ENCODE results near the gene CCR3.

Gene CCR3

GRCh38 chr3:46252980-46253379, 10.7 kb downstream of the CCR3 start:
- TF ChIP-seq, protein P1, sequence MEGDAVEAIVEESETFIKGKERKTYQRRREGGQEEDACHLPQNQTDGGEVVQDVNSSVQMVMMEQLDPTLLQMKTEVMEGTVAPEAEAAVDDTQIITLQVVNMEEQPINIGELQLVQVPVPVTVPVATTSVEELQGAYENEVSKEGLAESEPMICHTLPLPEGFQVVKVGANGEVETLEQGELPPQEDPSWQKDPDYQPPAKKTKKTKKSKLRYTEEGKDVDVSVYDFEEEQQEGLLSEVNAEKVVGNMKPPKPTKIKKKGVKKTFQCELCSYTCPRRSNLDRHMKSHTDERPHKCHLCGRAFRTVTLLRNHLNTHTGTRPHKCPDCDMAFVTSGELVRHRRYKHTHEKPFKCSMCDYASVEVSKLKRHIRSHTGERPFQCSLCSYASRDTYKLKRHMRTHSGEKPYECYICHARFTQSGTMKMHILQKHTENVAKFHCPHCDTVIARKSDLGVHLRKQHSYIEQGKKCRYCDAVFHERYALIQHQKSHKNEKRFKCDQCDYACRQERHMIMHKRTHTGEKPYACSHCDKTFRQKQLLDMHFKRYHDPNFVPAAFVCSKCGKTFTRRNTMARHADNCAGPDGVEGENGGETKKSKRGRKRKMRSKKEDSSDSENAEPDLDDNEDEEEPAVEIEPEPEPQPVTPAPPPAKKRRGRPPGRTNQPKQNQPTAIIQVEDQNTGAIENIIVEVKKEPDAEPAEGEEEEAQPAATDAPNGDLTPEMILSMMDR (IDR thresholded peaks at IDR 0.05), result no peak

GRCh38 chr3:46258525-46258924, 16.3 kb downstream of the CCR3 start:
- Histone ChIP-seq H3K27ac (no peak overlapping the region), H3K4me3 (no peak overlapping the region)
- DNase-seq (ENCODE audit: low spot score), result no peak
- TF ChIP-seq, protein P1 (IDR thresholded peaks at IDR 0.05), result no peak

More at GRCh38 chr3:46252980-46253379, 10.7 kb downstream of the CCR3 start:
- no peak overlapping the region for H3K4me3 ChIP-seq
- no peak overlapping the region for H3K27ac ChIP-seq
- DNase-seq (ENCODE audit: low spot score), result no peak

DNA sequence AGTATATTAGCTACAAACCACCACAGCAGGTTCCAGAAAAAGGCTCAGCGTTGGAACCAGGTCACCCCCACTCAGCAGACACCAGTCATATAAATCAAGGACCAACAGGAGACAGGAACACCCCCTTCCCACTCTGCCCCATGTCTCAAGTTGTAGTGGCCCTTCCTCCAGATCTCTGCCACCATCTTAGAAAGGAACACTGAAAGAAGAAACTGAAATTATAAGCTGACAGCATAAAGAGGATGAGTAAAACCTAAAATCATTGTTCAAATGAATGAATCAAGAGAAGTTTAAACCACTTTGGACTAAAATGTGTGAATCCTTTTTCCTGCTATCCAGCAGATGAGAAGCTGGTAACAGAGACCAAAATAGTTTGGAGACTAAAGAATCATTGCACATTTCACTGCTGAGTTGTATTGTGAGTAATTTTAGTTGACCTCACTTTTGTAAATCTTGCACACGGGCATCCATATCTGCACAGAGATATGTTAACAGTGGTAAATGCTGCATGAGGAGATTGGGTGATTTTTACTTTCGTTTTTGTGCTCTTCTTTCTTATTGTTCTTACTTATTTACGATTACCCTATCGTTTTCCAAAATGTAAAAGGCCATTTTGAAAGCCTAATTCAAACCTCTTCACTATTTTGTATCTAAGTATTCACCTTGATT, 19.8 kb downstream of the CCR3 start:
- TF ChIP-seq, protein P1 (IDR thresholded peaks at IDR 0.05), result no peak
- DNase-seq (ENCODE audit: low spot score), result no peak
- Histone ChIP-seq H3K4me3 (no peak overlapping the region), H3K27ac (no peak overlapping the region)

DNA sequence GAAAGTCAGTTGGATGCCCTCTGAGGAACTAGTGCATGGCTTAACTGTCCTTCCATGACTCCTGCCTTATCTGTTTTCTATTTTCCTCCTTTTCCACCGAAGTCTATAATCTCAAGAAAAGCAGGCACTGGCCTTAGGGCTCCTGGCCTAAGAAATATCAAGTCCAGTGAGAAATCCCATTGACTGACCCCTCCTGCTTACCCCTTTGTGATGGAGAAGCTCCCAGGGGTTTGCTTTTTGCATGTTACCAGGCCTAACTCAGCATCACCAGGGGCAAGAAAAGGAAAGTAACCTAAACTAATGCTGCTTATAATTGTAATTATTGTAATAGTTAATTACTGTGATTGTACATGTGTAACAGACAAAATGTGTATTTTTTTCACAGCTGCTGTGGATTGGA, 21.7 kb downstream of the CCR3 start:
- no peak for DNase-seq (ENCODE audit: low spot score)
- TF ChIP-seq, protein P1 (IDR thresholded peaks at IDR 0.05), result no peak

GRCh38 chr3:46266598-46266997, 24.3 kb downstream of the CCR3 start:
- Histone ChIP-seq H3K4me3 (no peak overlapping the region), H3K27ac (no peak overlapping the region)
- no peak for DNase-seq (ENCODE audit: low spot score)
- TF ChIP-seq, protein P1 (IDR thresholded peaks at IDR 0.05), result no peak

More for the DNA sequence above, 21.7 kb downstream of the CCR3 start:
- H3K4me3 ChIP-seq, result no peak overlapping the region
- no peak overlapping the region for H3K27ac ChIP-seq

GRCh38 chr3:46269556-46269955, 27.3 kb downstream of the CCR3 start:
- Histone ChIP-seq H3K27ac (no peak overlapping the region), H3K4me3 (no peak overlapping the region)
- TF ChIP-seq, protein P1 (IDR thresholded peaks at IDR 0.05), result no peak
- no peak for DNase-seq (ENCODE audit: low spot score)

GRCh38 chr3:46270474-46270873, 28.2 kb downstream of the CCR3 start:
- TF ChIP-seq, protein P1 (IDR thresholded peaks at IDR 0.05), result no peak
- no peak for DNase-seq (ENCODE audit: low spot score)
- Histone ChIP-seq H3K4me3 (no peak overlapping the region), H3K27ac (no peak overlapping the region)
